ENCODE data around the gene ACVRL1.

The ACVRL1 gene

DNA sequence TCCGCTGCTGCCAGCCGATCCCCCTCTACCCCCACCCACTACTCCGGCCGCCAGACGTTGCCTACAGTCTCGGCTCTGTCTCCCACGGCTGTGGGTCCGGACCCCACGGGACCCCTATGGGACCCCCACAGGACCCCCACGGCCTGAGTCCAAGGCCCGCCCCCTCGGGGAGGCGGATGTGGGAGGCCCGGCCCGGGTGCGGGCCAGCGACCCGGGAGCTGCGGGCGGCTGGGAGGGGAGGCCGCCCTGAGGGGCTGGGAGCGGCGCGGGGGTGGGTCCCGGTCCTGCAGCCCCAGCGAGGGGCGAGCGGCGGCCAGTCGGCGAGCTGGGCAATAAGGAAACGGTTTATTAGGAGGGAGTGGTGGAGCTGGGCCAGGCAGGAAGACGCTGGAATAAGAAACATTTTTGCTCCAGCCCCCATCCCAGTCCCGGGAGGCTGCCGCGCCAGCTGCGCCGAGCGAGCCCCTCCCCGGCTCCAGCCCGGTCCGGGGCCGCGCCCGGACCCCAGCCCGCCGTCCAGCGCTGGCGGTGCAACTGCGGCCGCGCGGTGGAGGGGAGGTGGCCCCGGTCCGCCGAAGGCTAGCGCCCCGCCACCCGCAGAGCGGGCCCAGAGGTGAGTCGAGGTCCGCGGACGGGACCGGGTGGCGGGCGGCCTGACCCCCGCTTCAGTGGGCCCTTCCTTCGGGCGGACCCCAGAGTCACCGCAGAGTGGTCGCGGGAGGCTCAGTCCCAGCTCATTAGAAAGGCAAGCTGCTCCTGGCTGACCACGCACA lies at the start of gene ACVRL1:
ACVRL1 (plus strand) TSS at position 422 of the 773 bp plus-strand sequence. CDS start 4,971 bp downstream, outside the sequence.
- no peak for DNase-seq

DNA sequence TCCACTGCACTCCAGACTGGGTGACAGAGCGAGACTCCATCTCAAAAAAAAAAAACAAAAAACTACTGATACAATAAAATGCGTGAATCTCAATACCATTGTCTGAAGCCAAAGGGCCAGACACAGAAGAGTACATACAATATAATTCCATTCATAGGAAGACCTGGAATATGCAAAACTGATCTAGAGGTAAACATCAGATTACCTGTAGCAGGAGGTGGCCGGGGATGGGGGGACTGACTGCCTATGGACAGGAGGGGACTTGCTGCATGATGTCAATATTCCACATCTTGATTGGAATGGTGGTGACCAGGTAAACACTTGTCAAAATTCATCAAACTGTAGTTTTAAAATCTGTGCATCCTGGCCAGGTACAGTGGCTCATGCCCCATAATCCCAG lies 46.3 kb upstream of the ACVRL1 start:
- no peak for DNase-seq

DNA sequence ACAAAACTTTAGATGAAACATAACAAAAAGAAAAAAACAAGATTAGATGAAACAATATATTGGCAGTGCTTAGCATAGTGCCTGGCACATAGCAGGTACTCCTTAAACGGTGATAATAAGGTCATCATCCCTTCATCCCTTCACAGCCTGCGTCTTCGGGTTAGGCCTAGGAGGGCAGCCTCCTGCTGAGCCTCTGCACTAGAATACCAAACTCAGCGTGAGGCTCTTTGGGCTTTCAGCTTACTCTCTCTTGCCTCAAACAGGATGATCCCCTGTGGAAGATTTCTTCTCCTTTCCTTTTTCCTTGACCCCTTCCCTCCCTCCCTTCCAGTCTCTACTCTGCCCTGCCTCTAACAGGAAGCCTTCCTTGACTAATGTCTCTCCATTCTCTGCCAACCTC lies 44.4 kb upstream of the ACVRL1 start:
- no peak for DNase-seq

DNA sequence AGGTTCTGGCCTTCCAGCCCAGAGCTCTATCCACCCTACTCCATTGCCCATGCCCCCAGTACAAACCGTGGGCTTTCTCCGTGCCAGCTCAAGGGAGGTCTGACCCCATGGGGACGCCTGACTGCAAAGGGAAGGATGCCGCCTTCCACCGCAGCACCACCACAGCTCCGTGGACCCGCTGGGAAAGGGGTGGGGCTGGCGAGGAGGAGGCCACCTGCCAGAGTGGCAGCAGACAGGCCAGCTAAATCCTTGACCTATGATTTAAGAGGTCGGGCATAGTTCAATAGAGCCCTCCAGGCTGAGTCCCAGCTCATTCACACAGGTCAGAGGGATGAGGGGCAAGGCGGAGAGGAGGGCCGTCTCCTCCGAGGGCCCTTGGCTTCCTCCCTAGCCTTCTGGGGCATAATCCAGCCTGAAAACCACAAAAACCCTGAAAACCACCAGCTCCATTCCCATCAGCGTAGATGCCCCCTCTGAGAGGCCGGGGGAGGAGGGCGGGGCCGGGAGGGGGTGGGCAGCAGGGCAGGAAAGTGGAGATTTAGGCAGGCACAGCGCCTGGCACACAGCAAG lies 43.9 kb upstream of the ACVRL1 start:
- no peak for DNase-seq

DNA sequence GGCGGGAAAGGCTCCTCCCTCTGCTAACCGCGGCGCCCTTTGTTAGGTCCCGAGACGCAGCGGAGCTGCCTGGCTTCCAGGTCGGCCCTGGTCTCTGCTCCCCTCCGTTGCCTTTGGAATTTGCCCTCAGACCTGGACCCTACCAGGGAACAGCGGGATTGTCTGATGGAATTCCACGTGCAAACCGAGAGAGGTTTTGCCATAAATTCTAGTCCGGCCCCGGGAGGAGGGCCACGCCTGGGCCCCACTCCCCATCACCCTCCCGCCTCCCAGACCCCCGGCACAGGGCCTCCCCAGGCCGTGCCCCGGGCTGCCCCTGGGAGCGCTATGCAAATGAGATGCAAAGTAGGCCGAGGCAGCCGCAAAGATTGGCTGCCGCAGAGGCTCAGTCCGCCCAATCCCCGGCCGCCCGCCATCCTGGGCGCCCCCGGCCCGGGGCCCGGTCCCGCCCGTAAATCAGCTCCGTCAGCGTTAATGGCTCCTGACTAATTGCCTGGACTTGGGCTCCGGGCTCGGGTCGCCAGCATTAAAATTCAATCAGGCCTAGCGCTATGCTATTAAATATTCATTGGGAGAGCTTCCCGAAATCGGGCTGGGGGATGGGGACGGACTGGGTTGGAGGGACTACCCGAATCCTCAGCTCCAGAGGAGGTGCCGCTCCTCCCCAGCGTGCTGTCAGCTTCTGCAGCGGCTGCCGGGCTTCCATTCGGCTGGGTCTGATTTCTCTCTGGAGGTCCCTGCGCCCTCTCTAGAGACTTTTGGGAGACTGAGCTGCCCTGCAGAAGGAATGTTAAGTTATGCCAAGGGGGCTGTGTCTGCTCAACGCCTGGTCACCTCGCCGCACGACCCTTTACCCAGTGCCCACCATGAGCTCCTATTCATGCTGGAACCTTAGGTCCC lies 43.1 kb upstream of the ACVRL1 start:
- DNase-seq = no peak

DNA sequence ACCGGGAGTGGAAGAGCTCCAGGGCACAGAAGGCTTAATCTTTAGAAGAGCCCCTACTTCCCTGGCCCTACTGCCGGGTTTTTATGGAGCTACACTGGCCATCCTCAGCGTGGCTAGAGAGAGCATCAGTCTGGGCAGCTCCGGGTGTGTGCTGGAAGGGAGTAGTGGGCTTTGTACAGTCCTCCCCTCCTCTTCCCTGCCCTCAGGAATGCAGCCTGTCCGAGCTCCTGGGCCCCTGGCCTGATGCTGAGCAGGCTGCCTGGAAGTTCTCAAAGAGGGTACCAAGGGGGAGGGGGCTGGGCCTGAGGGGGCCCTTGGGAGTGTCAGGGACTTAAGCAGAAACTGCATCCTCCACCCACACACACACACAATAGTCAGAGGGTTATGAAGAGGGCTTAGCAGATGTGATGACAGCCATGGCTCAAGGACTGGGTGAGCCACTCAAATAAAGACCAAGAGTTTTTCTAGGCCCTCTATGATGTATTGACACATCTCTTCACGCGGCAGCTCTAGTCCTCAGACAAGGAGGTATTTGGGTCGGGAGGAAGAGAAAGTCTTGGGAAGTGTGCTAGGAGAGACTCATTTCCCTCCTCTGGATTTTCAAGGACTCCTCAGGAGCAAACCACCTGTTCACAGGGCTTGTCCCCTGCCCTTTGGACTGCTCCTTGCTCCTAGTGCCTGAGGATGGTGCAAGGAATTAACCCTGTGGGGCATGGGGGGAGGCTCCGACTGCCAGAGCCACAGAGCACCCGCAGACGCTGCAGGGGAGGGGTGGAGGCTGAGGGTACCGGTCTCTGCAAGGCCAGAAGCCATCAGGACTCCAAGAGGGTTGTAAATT lies 42.3 kb upstream of the ACVRL1 start:
- DNase-seq = no peak

DNA sequence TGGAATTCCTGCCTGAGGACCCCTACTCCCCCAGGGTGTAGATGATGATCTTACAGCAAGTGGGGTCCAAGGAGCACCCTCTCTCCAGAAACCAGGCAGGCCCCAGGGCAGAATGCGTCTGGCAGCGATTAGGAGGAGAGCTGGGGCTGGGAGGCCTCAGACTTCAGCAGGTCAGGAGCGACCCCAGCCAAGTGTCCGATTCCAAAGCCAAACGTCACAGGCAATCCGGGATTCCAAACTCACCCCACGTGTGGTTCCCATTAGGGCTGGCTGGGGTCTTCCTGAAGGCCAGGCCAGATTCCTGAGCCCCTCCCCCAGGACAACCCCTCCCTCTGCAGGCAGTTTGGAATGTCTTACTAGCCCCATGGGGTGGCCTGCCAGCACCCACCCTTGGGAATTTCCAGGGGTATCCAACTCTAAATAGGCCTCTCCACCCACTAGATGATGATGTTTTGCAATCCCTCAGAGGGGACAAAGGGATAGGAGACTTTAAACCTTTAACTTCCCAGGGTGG lies 41.5 kb upstream of the ACVRL1 start:
- DNase-seq = no peak

DNA sequence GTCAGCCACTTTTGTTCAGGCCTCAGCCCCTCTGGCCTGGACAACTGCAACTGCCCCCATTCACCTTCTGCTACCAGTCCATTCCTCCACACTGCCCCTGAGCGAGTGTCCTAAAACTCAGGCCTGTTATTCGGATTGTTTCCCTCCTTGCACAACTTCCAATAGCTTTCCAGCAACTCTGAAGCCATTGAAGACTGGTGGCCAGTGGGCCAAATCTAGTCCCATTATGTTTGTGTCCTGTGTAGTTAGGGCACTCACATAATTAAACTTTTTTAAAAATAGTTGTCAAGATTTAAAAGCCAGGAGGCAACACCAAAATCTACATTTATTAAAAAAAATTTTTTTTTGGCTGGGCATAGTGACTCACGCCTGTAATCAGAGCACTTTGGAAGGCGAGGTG lies 41.0 kb upstream of the ACVRL1 start:
- DNase-seq = no peak

DNA sequence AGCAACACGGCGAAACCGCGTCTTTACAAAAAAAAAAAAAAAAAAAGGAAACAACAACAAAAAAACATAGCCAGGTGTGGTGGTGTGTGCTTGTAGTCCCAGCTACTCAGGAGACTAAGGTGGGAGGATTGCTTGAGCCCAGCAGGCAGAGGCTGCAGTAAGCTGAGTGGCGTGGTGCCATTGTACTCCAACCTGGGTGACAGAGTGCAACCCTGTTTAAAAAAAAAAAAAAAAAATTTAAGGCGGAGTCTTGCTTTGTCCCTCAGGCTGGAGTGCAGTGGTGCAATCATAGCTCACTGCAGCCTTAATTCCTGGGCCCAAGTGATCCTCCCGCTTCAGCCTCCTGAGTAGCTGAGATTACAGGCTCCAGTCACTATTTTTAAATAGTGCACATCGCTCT lies 40.5 kb upstream of the ACVRL1 start:
- no peak for DNase-seq

DNA sequence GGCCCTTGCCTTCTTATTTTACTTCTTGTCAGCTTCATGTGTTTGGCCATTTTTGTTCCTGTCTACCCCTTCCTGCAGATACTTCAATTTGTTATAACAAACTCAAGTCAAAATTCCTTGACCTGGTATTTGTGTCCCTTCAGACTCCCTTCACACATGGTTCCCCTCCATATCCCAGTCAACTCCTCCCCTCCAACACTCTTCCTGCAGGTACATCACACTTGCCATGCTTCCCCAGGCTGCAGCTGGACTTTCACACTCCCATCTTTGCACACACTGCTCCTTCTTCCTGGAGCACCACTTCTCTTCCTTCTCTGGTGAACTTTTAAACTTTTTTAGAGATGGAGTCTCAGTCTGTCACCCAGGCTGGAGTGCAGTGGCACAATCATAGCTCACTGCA lies 39.9 kb upstream of the ACVRL1 start:
- DNase-seq = no peak

DNA sequence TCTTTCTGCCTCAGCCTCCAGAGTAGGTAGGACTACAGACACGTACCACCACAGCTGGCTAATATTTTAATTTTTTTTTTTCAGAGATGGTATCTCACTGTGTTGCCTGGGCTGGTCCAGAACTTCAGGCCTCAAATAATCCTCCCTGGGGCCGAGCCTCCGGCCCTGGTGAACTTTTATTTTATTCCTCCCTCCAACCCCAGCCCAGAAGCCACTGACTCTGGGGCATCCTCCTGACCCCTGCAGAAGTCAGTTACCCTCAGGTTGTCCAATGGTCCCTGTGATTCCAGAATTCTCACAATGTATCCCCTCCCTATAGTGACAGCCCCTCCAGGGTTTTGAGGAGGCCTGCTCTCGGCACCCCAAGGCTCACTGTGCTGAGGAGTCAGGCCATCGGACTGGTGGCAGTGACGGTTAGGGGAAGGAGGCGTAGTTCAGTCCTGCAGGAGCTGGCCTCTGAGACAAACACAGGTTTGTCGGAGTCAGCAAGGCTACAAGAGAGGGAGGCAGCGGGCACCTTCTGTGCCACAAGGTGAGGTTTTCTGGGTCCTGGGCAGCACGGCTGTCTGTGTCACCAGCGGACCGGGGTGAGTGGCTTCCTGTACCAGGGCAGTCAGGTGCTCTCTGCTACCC lies 39.4 kb upstream of the ACVRL1 start:
- DNase-seq = no peak

DNA sequence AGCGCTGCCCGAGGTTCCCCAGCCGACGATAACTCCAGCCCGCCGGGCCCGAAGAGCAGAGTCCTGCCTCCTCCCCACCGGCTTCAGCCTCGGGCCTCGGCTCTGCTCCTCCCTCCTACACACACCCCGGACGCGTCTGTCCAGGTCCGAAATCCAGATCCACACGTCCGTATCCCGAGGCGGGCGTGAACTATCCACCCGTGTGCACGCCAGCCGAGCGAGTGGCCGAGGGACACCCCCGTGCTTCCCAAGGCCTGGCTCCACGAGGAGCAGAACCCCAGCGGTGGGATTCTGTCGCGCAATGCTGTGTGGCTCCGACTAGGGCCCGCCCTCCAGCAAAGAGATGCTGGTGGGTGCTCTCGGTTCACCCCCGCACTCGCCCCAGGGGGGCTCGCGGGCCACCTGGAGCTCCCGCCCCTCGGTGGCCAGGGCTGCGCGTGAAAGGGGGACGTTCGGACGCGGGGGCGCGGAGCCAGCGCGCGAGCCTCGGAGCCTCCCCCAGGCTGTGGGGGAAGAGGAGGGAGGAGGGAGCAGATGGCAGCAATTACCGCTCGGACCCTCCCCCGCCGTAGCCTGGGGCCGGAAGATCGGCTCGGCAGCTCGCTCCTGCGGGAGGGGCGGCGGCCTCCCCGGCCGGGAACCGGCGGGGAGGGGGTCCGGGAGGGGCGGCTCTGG lies 38.3 kb upstream of the ACVRL1 start:
- DNase-seq = no peak

DNA sequence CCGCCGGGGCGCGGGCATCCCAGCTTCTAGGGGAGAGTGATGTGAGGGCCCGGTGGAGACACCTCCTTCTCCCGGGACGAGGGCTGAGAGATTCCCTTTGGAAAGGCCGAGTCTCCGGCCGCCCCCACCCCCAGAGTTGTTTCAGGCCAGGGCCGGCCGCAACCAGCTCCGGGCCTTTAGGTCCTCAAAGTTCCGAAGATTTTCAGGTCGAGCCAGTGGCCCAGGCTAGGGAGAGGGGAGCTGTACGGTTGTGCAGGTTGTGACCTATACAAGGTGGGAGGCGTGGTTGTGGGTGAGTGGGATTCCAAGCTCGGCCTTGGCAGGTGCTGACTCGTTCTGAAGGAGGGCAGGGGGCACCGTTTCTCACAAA lies 37.8 kb upstream of the ACVRL1 start:
- no peak for DNase-seq

DNA sequence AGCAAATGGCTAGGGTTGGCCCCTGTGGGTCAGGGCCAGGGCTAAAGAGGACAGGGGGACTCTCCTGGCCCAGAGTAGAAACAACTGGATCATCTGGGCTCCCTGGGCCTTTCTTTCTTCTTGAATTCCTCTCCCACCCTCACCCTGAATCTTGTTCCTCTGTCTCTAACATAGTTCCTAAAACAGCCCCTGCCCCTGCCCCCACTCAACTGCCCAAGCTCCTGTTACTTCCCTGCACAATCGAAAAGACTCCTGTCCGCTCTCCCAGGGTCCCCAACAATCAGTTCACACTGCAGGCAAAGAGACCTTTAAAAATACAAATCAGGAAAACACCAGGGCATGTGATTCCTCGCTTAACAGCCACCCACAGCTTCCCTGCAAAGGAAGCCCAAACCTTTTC lies 37.4 kb upstream of the ACVRL1 start:
- DNase-seq = no peak

DNA sequence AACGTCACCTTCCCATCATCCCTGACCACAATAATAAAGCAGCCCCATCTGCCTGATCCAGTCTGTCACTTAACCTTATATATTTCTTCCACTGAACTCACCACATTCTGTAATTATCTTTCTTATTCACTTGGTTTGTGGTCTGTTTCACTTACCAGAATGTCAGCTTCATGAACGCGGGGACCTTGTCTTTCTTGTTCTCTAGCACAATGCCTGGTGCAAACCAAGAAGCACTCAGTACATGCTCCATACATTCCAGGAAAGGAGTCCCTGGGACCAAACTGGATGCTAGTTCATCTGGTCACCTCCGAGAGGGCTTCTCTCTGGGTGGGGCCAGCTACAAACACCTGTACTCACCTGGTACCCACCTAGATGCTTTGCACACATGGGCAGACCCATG lies 36.8 kb upstream of the ACVRL1 start:
- DNase-seq = no peak

DNA sequence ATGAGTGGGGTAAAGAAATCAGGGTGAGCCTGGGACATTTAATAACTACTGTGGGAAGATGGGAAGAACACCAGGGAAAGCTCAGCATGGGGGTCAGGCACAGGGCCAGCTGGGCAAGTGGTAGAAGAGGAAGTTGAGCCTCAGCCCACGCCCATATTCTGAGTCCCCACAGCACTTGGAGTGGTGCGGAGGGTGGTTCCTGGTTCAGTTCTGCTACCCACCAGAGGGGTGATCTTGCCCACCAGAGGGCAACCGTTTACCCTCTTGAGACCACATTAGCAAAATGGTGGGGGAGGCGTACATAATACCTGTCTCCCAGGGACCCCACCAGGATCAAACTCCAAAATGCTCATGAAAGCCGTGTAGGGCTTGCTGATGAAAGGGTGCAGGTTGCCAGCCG lies 36.2 kb upstream of the ACVRL1 start:
- no peak for DNase-seq

DNA sequence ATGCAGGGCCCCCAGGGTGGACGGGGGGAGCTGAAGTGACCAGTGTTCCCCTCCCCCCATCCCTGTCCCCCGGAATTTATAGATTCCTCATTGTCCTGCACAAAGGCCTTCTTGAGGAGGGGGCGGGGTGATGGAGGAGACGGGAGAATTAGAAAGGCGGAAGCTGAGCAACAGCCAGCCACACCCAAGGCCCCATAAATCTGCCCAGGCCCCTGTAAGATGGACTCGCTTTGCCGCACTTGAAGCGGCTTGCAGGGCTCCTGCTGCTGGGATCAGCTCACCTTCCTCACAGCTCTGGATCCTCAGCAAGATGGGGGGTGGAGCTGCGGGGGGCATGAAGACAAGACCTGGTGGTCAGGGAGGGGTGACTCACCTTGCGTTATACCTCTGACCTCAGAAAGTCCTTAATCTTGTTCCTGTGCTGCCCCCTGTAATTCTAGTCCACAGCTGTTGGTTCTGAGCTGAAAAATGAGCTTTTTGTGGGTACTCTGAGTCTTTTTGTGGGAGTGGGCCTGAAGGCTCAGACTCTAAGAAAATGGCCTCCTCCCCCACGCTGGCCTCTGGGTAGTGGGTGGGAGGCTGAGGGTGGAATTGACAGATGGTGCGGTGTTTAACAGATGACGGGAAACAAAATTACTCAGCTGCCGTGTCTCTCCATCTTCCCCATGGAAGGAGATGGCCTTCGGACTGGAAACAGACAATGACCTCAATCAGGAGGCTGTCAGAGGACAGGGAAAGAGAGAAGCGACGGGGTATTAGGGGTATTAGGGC lies 35.2 kb upstream of the ACVRL1 start:
- DNase-seq = no peak

DNA sequence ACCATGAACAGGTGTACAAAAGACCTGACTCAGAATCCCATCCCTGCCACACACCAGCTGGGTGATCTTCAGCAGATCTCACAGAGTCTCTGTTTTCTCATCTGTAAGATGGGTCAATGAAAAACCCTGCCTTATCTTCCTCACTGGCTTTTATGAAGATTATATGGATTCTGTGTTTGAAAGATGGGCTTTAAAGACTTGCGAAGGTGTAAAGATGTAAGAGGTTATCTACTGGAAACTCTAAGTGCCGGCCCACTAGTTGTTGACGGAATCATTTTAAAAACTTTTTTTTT lies 34.7 kb upstream of the ACVRL1 start:
- no peak for DNase-seq

DNA sequence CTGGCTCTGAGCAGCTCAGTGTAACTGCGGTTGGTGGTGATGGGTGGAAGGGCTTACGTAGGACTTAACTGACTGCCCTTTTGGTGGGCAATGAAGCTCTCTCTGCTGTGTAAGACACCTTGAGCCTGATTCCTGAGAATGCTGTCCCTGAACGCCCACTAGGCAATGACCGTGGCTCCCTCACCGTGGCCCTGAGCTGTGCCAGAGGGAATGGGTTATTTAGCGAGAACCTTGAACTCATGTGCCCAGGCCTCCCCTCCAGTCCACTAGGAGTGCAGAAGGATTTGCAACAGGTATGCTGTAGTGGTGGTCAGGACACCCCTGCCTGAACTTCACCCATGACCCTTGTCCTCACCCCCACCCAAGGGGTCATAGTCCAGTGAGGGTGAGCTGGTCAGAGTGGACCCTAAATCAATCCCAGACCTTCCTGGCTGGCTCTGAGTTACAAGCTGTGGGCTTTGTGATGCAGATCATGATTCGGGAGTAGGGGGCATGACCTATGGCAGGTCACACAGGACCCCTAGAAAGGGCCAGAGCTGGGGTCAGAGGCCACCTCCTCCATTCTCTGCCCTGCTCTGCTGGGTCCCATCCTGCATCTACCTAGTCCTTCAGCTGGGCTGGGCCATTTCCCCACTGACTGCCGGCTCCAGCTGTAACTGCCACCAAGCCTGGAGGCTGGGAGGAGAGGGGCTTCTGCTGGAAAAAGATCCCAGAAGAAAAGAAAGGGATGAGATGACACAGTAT lies 33.9 kb upstream of the ACVRL1 start:
- no peak for DNase-seq

DNA sequence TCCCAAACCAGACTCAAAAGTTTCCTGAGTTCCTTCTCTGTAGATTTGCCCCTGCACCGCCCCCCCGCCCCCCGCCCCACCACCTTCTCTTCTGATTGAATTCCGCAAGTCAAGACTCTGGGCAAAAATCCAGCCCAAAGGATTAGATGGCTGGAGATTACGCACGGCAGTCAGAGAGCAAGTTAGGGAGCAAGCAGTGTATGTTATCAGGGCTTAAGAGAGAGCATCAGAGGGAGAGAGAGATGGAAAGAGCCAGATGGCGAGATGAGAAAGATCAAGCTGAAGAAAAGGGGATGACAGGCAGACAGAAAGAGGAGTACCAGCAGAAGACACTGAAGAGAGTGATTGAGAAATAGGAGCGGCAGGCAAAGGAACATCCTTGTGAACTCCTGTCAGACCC lies 33.3 kb upstream of the ACVRL1 start:
- no peak for DNase-seq
